Keratinocyte (primary cell): ENCODE results near the gene RRP8. TPM values are rescaled to one million over a fixed set of nuclear protein-coding genes. Genes with fewer than 3 reads are reported as not detected.

ENCODE experiments used
- DNase-seq: peaks from one replicate; pipeline ENCODE4 v3.0.0-alpha.2; 2011; ENCODE audit warnings: low read depth, missing footprints, low spot score
- FAIRE-seq: peaks from 2 replicates; lab custom pipeline; 2011; peaks lifted over from hg19 to GRCh38; lab: Jason Lieb, UNC
- H2AFZ ChIP-seq: 2 replicates; pipeline ENCODE4 v1.6.0; 2012; ENCODE audit warnings: low read length, control low read depth, inconsistent platforms; ENCODE audit not compliant: control insufficient read depth
- H3K27ac ChIP-seq: 2 replicates; pipeline ENCODE4 v1.5.1; 2011; ENCODE audit warnings: low read length; ENCODE audit not compliant: control insufficient read depth, insufficient read depth
- H3K27me3 ChIP-seq: 3 replicates; pipeline ENCODE4 v1.6.0; 2011; ENCODE audit warnings: low read length; ENCODE audit not compliant: control insufficient read depth, insufficient read depth; ENCODE audit errors: extremely low read depth
- H3K36me3 ChIP-seq, 2 experiments: 2 replicates in 1 of 2; 3 replicates in 1 of 2; pipeline ENCODE4 v1.5.1; 2011; ENCODE audit warnings: low read length in 2 of 2, mild to moderate bottlenecking in 1 of 2; ENCODE audit not compliant: control insufficient read depth in 2 of 2, insufficient read depth in 2 of 2; ENCODE audit errors: extremely low read depth in 1 of 2
- H3K4me1 ChIP-seq: 3 replicates; pipeline ENCODE4 v1.5.1; 2011; ENCODE audit warnings: low read length; ENCODE audit not compliant: control insufficient read depth, insufficient read depth; ENCODE audit errors: extremely low read depth
- H3K4me2 ChIP-seq: 3 replicates; pipeline ENCODE4 v1.6.0; 2011; ENCODE audit warnings: low read depth, low read length; ENCODE audit not compliant: control insufficient read depth, insufficient read depth; ENCODE audit errors: extremely low read depth
- H3K4me3 ChIP-seq, 3 experiments: fragments of 200-600 bp in 1 of 3; sonication (generic) in 1 of 3; 2 replicates in 2 of 3; 3 replicates in 1 of 3; pipeline ENCODE4 v1.5.1; 2011 to 2016; ENCODE audit warnings: low read length in 3 of 3, mild to moderate bottlenecking in 3 of 3, control low read depth in 2 of 3, inconsistent platforms in 1 of 3, low read depth in 1 of 3, mixed read lengths in 1 of 3, mixed run types in 1 of 3, moderate library complexity in 1 of 3; ENCODE audit not compliant: control insufficient read depth in 2 of 3, insufficient read depth in 2 of 3; ENCODE audit errors: extremely low read depth in 1 of 3
- H3K79me2 ChIP-seq: 2 replicates; pipeline ENCODE4 v1.6.0; 2012; ENCODE audit warnings: low read length; ENCODE audit not compliant: control insufficient read depth, insufficient read depth
- H3K9ac ChIP-seq: 3 replicates; pipeline ENCODE4 v1.6.0; 2011; ENCODE audit warnings: low read length; ENCODE audit not compliant: control insufficient read depth, insufficient read depth; ENCODE audit errors: extremely low read depth
- H3K9me1 ChIP-seq: 3 replicates; pipeline ENCODE4 v1.6.0; 2011; ENCODE audit warnings: low read length; ENCODE audit not compliant: control insufficient read depth, insufficient read depth; ENCODE audit errors: extremely low read depth
- H3K9me3 ChIP-seq: 2 replicates; pipeline ENCODE4 v1.5.1; 2012; ENCODE audit warnings: low read depth, low read length; ENCODE audit not compliant: control insufficient read depth
- H4K20me1 ChIP-seq: 3 replicates; pipeline ENCODE4 v1.6.0; 2011; ENCODE audit warnings: low read length; ENCODE audit not compliant: control insufficient read depth, insufficient read depth; ENCODE audit errors: extremely low read depth
- CTCF ChIP-seq, 3 experiments: IDR thresholded peaks in 1 of 3; conservative IDR thresholded peaks in 1 of 3; optimal IDR thresholded peaks in 1 of 3; 2 replicates in 2 of 3; 3 replicates in 1 of 3; pipeline versions ENCODE3 to v1.5.1; 2011; ENCODE audit warnings: low read length in 3 of 3, mild to moderate bottlenecking in 3 of 3, moderate library complexity in 2 of 3, control low read depth in 1 of 3, inconsistent platforms in 1 of 3; ENCODE audit not compliant: insufficient read depth in 2 of 3; ENCODE audit errors: extremely low read depth in 1 of 3
- EZH2 ChIP-seq: IDR thresholded peaks from one replicate; pipeline ENCODE4 v1.6.1; 2012; ENCODE audit warnings: inconsistent platforms, mild to moderate bottlenecking, low read length, moderate library complexity
- dilution Hi-C: fragments of 300-500 bp; cut with MboI; formaldehyde crosslinking; loops from one replicate; pipeline ENCODE4 v1.7.0; 2020; ENCODE audit warnings: low sequenced_read_pairs; ENCODE audit not compliant: extremely low pct_ligation_motif_present
- polyA plus RNA-seq, 5 experiments: library from polyadenylated mRNA; depleted of rRNA in 3 of 5; stranded (reverse) in 3 of 5; stranded (forward) in 1 of 5; unstranded in 1 of 5; fragments of >200 nt; gene quantifications; 1 replicate in 1 of 5; 2 replicates in 3 of 5; 3 replicates in 1 of 5; pipeline versions ENCODE4 v1.2.1 to v1.2.3, GENCODE V29; 2011 to 2012; ENCODE audit warnings: missing spikeins in 2 of 5, low read depth in 1 of 5, low replicate concordance in 1 of 5

The RRP8 gene
- polyA plus RNA-seq, 1 donor (not counting 4 experiments of a cell fraction or from before 2014, with no cell fraction given), result 15.0 TPM

GRCh38 chr11:6631361-6631890 lies 28.0 kb upstream of the RRP8 start:
- Histone ChIP-seq H3K9me1 (no peaks in the 10 kb centered on the region), H3K36me3 (no peaks in the 10 kb centered on the region), H3K27me3 (peaks cover 45% of the 10 kb centered on the region), H3K9ac (no peak overlapping the region), H3K4me1 (no peaks in the 10 kb centered on the region), H3K4me2 (no peak overlapping the region), H3K27ac (no peak overlapping the region), H3K79me2 (no peaks in the 10 kb centered on the region), H3K4me3 (no peak overlapping the region), H4K20me1 (no peaks in the 10 kb centered on the region), H3K9me3 (no peaks in the 10 kb centered on the region), H2AFZ (no peak overlapping the region)
- DNase-seq, result no peak
- FAIRE-seq, result no peak
- no peak for TF ChIP-seq EZH2
- TF ChIP-seq CTCF (optimal IDR thresholded peaks at IDR 0.05 in 1 of 3, IDR thresholded peaks at IDR 0.05 in 1 of 3, conservative IDR thresholded peaks at IDR 0.05 in 1 of 3; ENCODE audit: extremely low read depth in 1 of 3, insufficient read depth in 2 of 3, low read length in 3 of 3), result no peak
- dilution Hi-C loops, result no loop called here

- Histone ChIP-seq H3K36me3 (no peaks in the 10 kb centered on the region), H3K9me3 (no peaks in the 10 kb centered on the region)
- TF ChIP-seq CTCF (optimal IDR thresholded peaks at IDR 0.05 in 1 of 3, IDR thresholded peaks at IDR 0.05 in 1 of 3, conservative IDR thresholded peaks at IDR 0.05 in 1 of 3; ENCODE audit: extremely low read depth in 1 of 3, insufficient read depth in 2 of 3, low read length in 3 of 3) (no peak), EZH2 (peak; percentile 22)
These were observed 27.3 kb upstream of the RRP8 start for GRCh38 chr11:6630632-6631291.

More at GRCh38 chr11:6630632-6631291, 27.3 kb upstream of the RRP8 start:
- no peak overlapping the region for H2AFZ ChIP-seq
- peaks cover 45% of the 10 kb centered on the region for H3K27me3 ChIP-seq
- no peaks in the 10 kb centered on the region for H3K79me2 ChIP-seq
- dilution Hi-C loops, result no loop called here
- H3K9me1 ChIP-seq, result no peaks in the 10 kb centered on the region
- H3K4me1 ChIP-seq, result no peaks in the 10 kb centered on the region
- no peak overlapping the region for H3K4me3 ChIP-seq
- H3K27ac ChIP-seq, result no peak overlapping the region
- no peak overlapping the region for H3K9ac ChIP-seq
- no peaks in the 10 kb centered on the region for H4K20me1 ChIP-seq
- DNase-seq, result no peak
- no peak for FAIRE-seq
- H3K4me2 ChIP-seq, result no peak overlapping the region
